Ascending aorta (tissue), 2 donors: ENCODE measurements around the gene CLSTN2. TPM values are rescaled to one million over a fixed set of nuclear protein-coding genes. Genes with fewer than 3 reads are reported as not detected.

Source experiments
- DNase-seq, 2 donors: peaks; one replicate each; pipeline ENCODE4 v3.0.0-alpha.2; 2019; ENCODE audit warnings: low spot score in 2 of 2
- H3K27ac ChIP-seq, 2 donors: fragments of 200-600 bp; sonication (generic); one replicate each; pipeline ENCODE4 v1.5.1; 2016 to 2017; ENCODE audit warnings: mild to moderate bottlenecking in 1 of 2
- H3K27me3 ChIP-seq: fragments of 200-600 bp; sonication (generic); one replicate; pipeline ENCODE4 v1.5.1; 2017
- H3K36me3 ChIP-seq, 2 donors: fragments of 200-600 bp; sonication (generic); one replicate each; pipeline ENCODE4 v1.5.1; 2016
- H3K4me1 ChIP-seq, 2 donors: fragments of 200-600 bp; sonication (generic); one replicate each; pipeline ENCODE4 v1.5.1; 2016 to 2017; ENCODE audit warnings: mild to moderate bottlenecking in 1 of 2
- H3K4me3 ChIP-seq, 2 donors: fragments of 200-600 bp; sonication (generic); one replicate each; pipeline ENCODE4 v1.5.1; 2016 to 2017; ENCODE audit warnings: mild to moderate bottlenecking in 1 of 2
- H3K9me3 ChIP-seq, 2 donors: fragments of 200-600 bp; sonication (generic); one replicate each; pipeline ENCODE4 v1.5.1; 2016
- intact Hi-C: fragments of 100-400 bp; cut with DNase I; formaldehyde crosslinking; loops from one replicate; pipeline ENCODE4 v1.15.1; 2023
- total RNA-seq: library from RNA; depleted of rRNA; stranded (reverse); fragments of >200 nt; gene quantifications from one replicate; pipeline ENCODE4 v1.1.0, GENCODE V29; 2016
- TF ChIP-seq, protein P1 (sequence below), 3 experiments: fragments of 200-600 bp in 2 of 3; fragments of 450-650 bp in 1 of 3; sonication (generic) in 2 of 3; IDR thresholded peaks; one replicate each; pipeline ENCODE4 v1.5.1; 2016 to 2019; ENCODE audit warnings: antibody characterized with exemption in 3 of 3, mild to moderate bottlenecking in 1 of 3, moderate library complexity in 1 of 3

CLSTN2 gene
- total RNA-seq, 1 donor from 2014 or later, result 65.8 TPM

GRCh38 chr3:140626856-140627255 is 691.9 kb downstream of the CLSTN2 start:
- Histone ChIP-seq H3K27ac (no peak overlapping the region), H3K4me1 (no peaks in the 10 kb centered on the region), H3K27me3 (no peaks in the 10 kb centered on the region), H3K36me3 (no peaks in the 10 kb centered on the region), H3K9me3 (no peaks in the 10 kb centered on the region), H3K4me3 (no peak overlapping the region)
- intact Hi-C loops, result no loop called here
- DNase-seq, result no peak
- TF ChIP-seq, protein P1, sequence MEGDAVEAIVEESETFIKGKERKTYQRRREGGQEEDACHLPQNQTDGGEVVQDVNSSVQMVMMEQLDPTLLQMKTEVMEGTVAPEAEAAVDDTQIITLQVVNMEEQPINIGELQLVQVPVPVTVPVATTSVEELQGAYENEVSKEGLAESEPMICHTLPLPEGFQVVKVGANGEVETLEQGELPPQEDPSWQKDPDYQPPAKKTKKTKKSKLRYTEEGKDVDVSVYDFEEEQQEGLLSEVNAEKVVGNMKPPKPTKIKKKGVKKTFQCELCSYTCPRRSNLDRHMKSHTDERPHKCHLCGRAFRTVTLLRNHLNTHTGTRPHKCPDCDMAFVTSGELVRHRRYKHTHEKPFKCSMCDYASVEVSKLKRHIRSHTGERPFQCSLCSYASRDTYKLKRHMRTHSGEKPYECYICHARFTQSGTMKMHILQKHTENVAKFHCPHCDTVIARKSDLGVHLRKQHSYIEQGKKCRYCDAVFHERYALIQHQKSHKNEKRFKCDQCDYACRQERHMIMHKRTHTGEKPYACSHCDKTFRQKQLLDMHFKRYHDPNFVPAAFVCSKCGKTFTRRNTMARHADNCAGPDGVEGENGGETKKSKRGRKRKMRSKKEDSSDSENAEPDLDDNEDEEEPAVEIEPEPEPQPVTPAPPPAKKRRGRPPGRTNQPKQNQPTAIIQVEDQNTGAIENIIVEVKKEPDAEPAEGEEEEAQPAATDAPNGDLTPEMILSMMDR (IDR thresholded peaks at IDR 0.05), result no peak
